22Rv1 (cell line): ENCODE data around the gene BPIFB3.

ENCODE experiments used
- CTCF ChIP-seq: fragments of 450-650 bp; IDR thresholded peaks from 2 replicates; pipeline ENCODE4 v1.5.1; 2017; ENCODE audit warnings: mild to moderate bottlenecking
- ZFX ChIP-seq: fragments of 450-650 bp; IDR thresholded peaks from 2 replicates; pipeline ENCODE4 v1.6.1; 2017; ENCODE audit warnings: antibody characterized with exemption, borderline replicate concordance

GRCh38 chr20:33024243-33024560 is 29.5 kb upstream of the BPIFB3 start:
- TF ChIP-seq CTCF (no peak), ZFX (no peak)
